DMS153 treated with DMSO at 0.1 percent for 48 hours (cell line): Measurements from ENCODE around the gene PPP6R2.
"Not testable (repeated sequence)": the region's sequence is repeated elsewhere in the genome, so short reads cannot be mapped to it uniquely, and the experiment has no call there.

ENCODE experiments used
- DNase-seq: peaks from one replicate; lab custom pipeline; 2025; ENCODE audit not compliant: unreplicated experiment; lab: John Stamatoyannopoulos, UW

PPP6R2 gene

GRCh38 chr22:50339945-50340879 is 2.9 kb upstream of the PPP6R2 start:
- no peak for DNase-seq

- peak; percentile 88 for DNase-seq
Measured at GRCh38 chr22:50341977-50342650, 1.0 kb upstream of the PPP6R2 start.

- DNase-seq, result no peak
Measured at GRCh38 chr22:50343541-50343935, 411 bp downstream of the PPP6R2 start.

GRCh38 chr22:50346470-50346869 is 3.3 kb downstream of the PPP6R2 start:
- DNase-seq, result no peak

GRCh38 chr22:50347157-50347556 is 4.0 kb downstream of the PPP6R2 start:
- no peak for DNase-seq

- DNase-seq, result no peak
Measured at GRCh38 chr22:50348058-50348457, 4.9 kb downstream of the PPP6R2 start.

- no peak for DNase-seq
Measured at GRCh38 chr22:50356186-50356585, 13.1 kb downstream of the PPP6R2 start.

GRCh38 chr22:50357222-50357621 is 14.1 kb downstream of the PPP6R2 start:
- DNase-seq, result no peak

- DNase-seq, result no peak
Measured at GRCh38 chr22:50357756-50358155, 14.6 kb downstream of the PPP6R2 start.

- DNase-seq, result no peak
Measured at GRCh38 chr22:50360578-50360977, 17.5 kb downstream of the PPP6R2 start.

- no peak for DNase-seq
Measured at GRCh38 chr22:50361222-50361621, 18.1 kb downstream of the PPP6R2 start.

- no peak for DNase-seq
Measured at GRCh38 chr22:50361688-50362087, 18.6 kb downstream of the PPP6R2 start.

GRCh38 chr22:50363166-50363802 is 20.2 kb downstream of the PPP6R2 start:
- DNase-seq, result no peak

GRCh38 chr22:50363803-50364194 is 20.7 kb downstream of the PPP6R2 start:
- DNase-seq, result not testable (repeated sequence)

GRCh38 chr22:50367778-50368500 is 24.8 kb downstream of the PPP6R2 start:
- DNase-seq, result no peak

- DNase-seq, result no peak
Measured at GRCh38 chr22:50371101-50371648, 28.0 kb downstream of the PPP6R2 start.

- no peak for DNase-seq
Measured at GRCh38 chr22:50376085-50376651, 33.0 kb downstream of the PPP6R2 start.

- not testable (repeated sequence) for DNase-seq
Measured at GRCh38 chr22:50381021-50381555, 38.0 kb downstream of the PPP6R2 start.

GRCh38 chr22:50396751-50397370 is 53.7 kb downstream of the PPP6R2 start:
- no peak for DNase-seq
